K562 (cell line): ENCODE results near the gene HOMEZ. TPM values are rescaled to one million over a fixed set of nuclear protein-coding genes. Genes with fewer than 3 reads are reported as not detected.

Source experiments
- BDP1 ChIP-seq: IDR thresholded peaks from 3 replicates; pipeline ENCODE4 v1.6.1; 2011; ENCODE audit not compliant: insufficient read length, insufficient read depth
- CSDE1 ChIP-seq, 2 experiments: fragments of 450-650 bp; IDR thresholded peaks; 2 replicates each; pipeline ENCODE4 v1.6.1; 2016; ENCODE audit warnings: mild to moderate bottlenecking in 1 of 2
- HNRNPUL1 ChIP-seq: fragments of 200-400 bp; formaldehyde crosslinking; IDR thresholded peaks from 2 replicates; pipeline ENCODE4 v1.6.1; 2017; ENCODE audit warnings: low read length
- LEF1 ChIP-seq: fragments of 450-650 bp; IDR thresholded peaks from 2 replicates; pipeline ENCODE4 v1.6.1; 2016; ENCODE audit warnings: mild to moderate bottlenecking
- MTA1 ChIP-seq: fragments of 450-650 bp; IDR thresholded peaks from 2 replicates; pipeline ENCODE4 v1.6.1; 2017; ENCODE audit warnings: borderline replicate concordance
- POLR2B ChIP-seq: fragments of 450-650 bp; IDR thresholded peaks from 2 replicates; pipeline ENCODE4 v1.6.1; 2018; ENCODE audit warnings: low read depth; ENCODE audit not compliant: partially characterized antibody
- SMC3 ChIP-seq: conservative IDR thresholded peaks from 2 replicates; pipeline ENCODE4 v1.6.1; 2011; ENCODE audit warnings: low read depth, low read length, improper control_type of control experiment; ENCODE audit not compliant: insufficient read depth
- XRCC5 ChIP-seq: fragments of 200-400 bp; formaldehyde crosslinking; IDR thresholded peaks from 2 replicates; pipeline ENCODE4 v1.6.1; 2017; ENCODE audit warnings: low read depth, mild to moderate bottlenecking, low read length
- ZFP1 ChIP-seq: fragments of 450-650 bp; formaldehyde crosslinking; IDR thresholded peaks from 2 replicates; pipeline ENCODE4 v1.4.0; 2020; ENCODE audit warnings: mild to moderate bottlenecking, mixed read lengths
- ZNF384 ChIP-seq: IDR thresholded peaks from 2 replicates; pipeline ENCODE4 v1.6.1; 2012; ENCODE audit warnings: low read depth, low read length, improper control_type of control experiment
- ZNF699 ChIP-seq: fragments of 250-450 bp; sonication (Bioruptor Pico); IDR thresholded peaks from 2 replicates; pipeline ENCODE4 v1.8.0; 2021; ENCODE audit warnings: mild to moderate bottlenecking, moderate library complexity; ENCODE audit not compliant: insufficient replicate concordance
- polyA plus RNA-seq, 8 experiments: library from polyadenylated mRNA; depleted of rRNA in 4 of 8; stranded (reverse) in 5 of 8; unstranded in 3 of 8; fragments of >200 nt; fragmentation: Nextera tagmentation in 2 of 8; fragmentation: Illumina TruSeq in 1 of 8; extraction: Ambion mirVana in 2 of 8; extraction: Trizol in 1 of 8; gene quantifications; 2 replicates each; pipeline versions ENCODE4 v1.2.1 to v1.2.3, GENCODE V29; 2011 to 2014; ENCODE audit warnings: inconsistent platforms in 1 of 8, missing spikeins in 1 of 8
- total RNA-seq, 7 experiments: library from RNA; depleted of rRNA in 6 of 7; stranded (reverse); fragments of >200 nt in 6 of 7; fragmentation: Illumina TruSeq in 2 of 7; extraction: Trizol in 2 of 7; gene quantifications; 2 replicates each; pipeline versions ENCODE4 v1.2.1 to v1.2.3, GENCODE V29; 2011 to 2021; ENCODE audit warnings: low replicate concordance in 1 of 7
- TF ChIP-seq, protein P1 (sequence below), 3 experiments: IDR thresholded peaks in 2 of 3; conservative IDR thresholded peaks in 1 of 3; 2 replicates each; pipeline ENCODE4 v1.5.1; 2011 to 2012; ENCODE audit warnings: low read length in 3 of 3, mild to moderate bottlenecking in 3 of 3, control low read depth in 2 of 3, improper control_type of control experiment in 1 of 3, inconsistent platforms in 1 of 3, low read depth in 1 of 3, mixed read lengths in 1 of 3, moderate library complexity in 1 of 3; ENCODE audit not compliant: insufficient read depth in 2 of 3
- TF ChIP-seq, protein P2 (sequence below): fragments of 250-450 bp; sonication (Bioruptor Pico); IDR thresholded peaks from 2 replicates; pipeline ENCODE4 v1.5.0; 2021; ENCODE audit warnings: mild to moderate bottlenecking, borderline replicate concordance
- TF ChIP-seq, protein P3 (sequence below): sonication (generic); formaldehyde crosslinking; IDR thresholded peaks from 2 replicates; pipeline ENCODE4 v1.8.0; 2022; ENCODE audit warnings: missing genetic modification reagents, mild to moderate bottlenecking, borderline replicate concordance
- TF ChIP-seq, protein P4 (sequence below): fragments of 200-800 bp; sonication (Bioruptor generic); IDR thresholded peaks from 2 replicates; pipeline ENCODE4 v1.6.1; 2016; ENCODE audit warnings: missing genetic modification characterization, missing compliant biosample characterization

The HOMEZ gene
- total and polyA plus RNA-seq, 9 of the 15 experiments (the other 6 are each of a cell fraction or from before 2014, with no cell fraction given) = 3.0 to 30.2 (median 16.9) TPM

DNA sequence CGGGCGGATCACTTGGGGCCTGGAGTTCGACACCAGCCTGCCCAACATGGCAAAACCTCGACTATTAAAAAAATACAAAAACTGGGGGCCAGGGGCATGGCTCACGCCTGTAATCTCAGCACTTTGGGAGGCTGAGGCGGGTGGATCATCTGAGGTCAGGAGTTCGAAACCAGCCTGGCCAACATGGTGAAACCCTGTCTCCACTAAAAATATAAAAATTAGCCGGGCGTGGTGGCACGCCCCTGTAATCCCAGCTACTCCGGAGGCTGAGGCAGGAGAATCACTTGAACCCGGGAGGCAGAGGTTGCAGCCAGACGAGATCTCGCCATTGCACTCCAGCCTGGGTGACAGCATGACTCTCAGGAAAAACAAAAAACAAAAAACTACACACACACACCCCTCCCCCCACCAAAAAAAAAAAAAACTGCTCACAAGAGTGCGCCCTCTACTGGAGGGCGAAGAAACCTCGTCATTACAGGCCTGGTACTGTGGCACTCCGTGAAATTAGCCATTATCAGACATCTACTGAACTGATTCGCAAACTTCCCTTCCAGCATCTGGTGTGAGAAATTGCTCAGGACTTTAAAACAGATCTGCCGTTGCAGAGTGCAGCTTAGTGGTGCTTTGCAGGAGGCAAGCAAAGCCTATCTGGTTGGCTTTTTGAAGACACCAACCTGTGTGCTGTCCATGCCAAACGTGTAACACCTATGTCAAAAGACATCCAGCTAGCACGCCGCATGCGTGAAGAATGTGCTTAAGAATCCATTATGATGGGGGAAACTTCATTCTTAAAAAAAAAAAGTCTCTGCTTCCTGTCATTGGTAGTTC, 9.0 kb upstream of the HOMEZ start (continued):
- TF ChIP-seq, protein P1, sequence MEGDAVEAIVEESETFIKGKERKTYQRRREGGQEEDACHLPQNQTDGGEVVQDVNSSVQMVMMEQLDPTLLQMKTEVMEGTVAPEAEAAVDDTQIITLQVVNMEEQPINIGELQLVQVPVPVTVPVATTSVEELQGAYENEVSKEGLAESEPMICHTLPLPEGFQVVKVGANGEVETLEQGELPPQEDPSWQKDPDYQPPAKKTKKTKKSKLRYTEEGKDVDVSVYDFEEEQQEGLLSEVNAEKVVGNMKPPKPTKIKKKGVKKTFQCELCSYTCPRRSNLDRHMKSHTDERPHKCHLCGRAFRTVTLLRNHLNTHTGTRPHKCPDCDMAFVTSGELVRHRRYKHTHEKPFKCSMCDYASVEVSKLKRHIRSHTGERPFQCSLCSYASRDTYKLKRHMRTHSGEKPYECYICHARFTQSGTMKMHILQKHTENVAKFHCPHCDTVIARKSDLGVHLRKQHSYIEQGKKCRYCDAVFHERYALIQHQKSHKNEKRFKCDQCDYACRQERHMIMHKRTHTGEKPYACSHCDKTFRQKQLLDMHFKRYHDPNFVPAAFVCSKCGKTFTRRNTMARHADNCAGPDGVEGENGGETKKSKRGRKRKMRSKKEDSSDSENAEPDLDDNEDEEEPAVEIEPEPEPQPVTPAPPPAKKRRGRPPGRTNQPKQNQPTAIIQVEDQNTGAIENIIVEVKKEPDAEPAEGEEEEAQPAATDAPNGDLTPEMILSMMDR (IDR thresholded peaks at IDR 0.05 in 2 of 3, conservative IDR thresholded peaks at IDR 0.05 in 1 of 3; ENCODE audit: insufficient read depth in 2 of 3, low read depth in 1 of 3, low read length in 3 of 3) = peak; percentile 81 to 88 (median 85)
- TF ChIP-seq, protein P2, sequence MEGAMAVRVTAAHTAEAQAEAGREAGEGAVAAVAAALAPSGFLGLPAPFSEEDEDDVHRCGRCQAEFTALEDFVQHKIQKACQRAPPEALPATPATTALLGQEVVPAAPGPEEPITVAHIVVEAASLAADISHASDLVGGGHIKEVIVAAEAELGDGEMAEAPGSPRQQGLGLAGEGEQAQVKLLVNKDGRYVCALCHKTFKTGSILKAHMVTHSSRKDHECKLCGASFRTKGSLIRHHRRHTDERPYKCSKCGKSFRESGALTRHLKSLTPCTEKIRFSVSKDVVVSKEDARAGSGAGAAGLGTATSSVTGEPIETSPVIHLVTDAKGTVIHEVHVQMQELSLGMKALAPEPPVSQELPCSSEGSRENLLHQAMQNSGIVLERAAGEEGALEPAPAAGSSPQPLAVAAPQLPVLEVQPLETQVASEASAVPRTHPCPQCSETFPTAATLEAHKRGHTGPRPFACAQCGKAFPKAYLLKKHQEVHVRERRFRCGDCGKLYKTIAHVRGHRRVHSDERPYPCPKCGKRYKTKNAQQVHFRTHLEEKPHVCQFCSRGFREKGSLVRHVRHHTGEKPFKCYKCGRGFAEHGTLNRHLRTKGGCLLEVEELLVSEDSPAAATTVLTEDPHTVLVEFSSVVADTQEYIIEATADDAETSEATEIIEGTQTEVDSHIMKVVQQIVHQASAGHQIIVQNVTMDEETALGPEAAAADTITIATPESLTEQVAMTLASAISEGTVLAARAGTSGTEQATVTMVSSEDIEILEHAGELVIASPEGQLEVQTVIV (CRISPR knock-in tag) = no peak
- TF ChIP-seq, protein P3, sequence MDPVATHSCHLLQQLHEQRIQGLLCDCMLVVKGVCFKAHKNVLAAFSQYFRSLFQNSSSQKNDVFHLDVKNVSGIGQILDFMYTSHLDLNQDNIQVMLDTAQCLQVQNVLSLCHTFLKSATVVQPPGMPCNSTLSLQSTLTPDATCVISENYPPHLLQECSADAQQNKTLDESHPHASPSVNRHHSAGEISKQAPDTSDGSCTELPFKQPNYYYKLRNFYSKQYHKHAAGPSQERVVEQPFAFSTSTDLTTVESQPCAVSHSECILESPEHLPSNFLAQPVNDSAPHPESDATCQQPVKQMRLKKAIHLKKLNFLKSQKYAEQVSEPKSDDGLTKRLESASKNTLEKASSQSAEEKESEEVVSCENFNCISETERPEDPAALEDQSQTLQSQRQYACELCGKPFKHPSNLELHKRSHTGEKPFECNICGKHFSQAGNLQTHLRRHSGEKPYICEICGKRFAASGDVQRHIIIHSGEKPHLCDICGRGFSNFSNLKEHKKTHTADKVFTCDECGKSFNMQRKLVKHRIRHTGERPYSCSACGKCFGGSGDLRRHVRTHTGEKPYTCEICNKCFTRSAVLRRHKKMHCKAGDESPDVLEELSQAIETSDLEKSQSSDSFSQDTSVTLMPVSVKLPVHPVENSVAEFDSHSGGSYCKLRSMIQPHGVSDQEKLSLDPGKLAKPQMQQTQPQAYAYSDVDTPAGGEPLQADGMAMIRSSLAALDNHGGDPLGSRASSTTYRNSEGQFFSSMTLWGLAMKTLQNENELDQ (CRISPR knock-in tag) = no peak
- no peak for TF ChIP-seq ZNF699 (CRISPR knock-in tag)
- TF ChIP-seq LEF1 = peak; percentile 86
- no peak for TF ChIP-seq POLR2B
- TF ChIP-seq XRCC5 = peak; percentile 88; the same call in 1 of the 2 replicates
- TF ChIP-seq HNRNPUL1 = no peak
- peak; percentile 81 for TF ChIP-seq MTA1
- peak; percentile 100 for TF ChIP-seq ZNF384
- no peak for TF ChIP-seq CSDE1 (IDR thresholded peaks at IDR 0.05)
- no peak for TF ChIP-seq ZFP1 (CRISPR knock-in tag)
- peak; percentile 43 for TF ChIP-seq SMC3
- TF ChIP-seq BDP1 = no peak
- TF ChIP-seq, protein P4, sequence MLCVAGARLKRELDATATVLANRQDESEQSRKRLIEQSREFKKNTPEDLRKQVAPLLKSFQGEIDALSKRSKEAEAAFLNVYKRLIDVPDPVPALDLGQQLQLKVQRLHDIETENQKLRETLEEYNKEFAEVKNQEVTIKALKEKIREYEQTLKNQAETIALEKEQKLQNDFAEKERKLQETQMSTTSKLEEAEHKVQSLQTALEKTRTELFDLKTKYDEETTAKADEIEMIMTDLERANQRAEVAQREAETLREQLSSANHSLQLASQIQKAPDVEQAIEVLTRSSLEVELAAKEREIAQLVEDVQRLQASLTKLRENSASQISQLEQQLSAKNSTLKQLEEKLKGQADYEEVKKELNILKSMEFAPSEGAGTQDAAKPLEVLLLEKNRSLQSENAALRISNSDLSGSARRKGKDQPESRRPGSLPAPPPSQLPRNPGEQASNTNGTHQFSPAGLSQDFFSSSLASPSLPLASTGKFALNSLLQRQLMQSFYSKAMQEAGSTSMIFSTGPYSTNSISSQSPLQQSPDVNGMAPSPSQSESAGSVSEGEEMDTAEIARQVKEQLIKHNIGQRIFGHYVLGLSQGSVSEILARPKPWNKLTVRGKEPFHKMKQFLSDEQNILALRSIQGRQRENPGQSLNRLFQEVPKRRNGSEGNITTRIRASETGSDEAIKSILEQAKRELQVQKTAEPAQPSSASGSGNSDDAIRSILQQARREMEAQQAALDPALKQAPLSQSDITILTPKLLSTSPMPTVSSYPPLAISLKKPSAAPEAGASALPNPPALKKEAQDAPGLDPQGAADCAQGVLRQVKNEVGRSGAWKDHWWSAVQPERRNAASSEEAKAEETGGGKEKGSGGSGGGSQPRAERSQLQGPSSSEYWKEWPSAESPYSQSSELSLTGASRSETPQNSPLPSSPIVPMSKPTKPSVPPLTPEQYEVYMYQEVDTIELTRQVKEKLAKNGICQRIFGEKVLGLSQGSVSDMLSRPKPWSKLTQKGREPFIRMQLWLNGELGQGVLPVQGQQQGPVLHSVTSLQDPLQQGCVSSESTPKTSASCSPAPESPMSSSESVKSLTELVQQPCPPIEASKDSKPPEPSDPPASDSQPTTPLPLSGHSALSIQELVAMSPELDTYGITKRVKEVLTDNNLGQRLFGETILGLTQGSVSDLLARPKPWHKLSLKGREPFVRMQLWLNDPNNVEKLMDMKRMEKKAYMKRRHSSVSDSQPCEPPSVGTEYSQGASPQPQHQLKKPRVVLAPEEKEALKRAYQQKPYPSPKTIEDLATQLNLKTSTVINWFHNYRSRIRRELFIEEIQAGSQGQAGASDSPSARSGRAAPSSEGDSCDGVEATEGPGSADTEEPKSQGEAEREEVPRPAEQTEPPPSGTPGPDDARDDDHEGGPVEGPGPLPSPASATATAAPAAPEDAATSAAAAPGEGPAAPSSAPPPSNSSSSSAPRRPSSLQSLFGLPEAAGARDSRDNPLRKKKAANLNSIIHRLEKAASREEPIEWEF (CRISPR knock-in tag) = no peak
